NCI-H1930 (cell line): ENCODE data around the gene ZNF516.
"Not testable (repeated sequence)": the region's sequence is repeated elsewhere in the genome, so short reads cannot be mapped to it uniquely, and the experiment has no call there.

Experiments used
- DNase-seq, 2 experiments: peaks; one replicate each; lab custom pipeline; 2025; lab: John Stamatoyannopoulos, UW

The ZNF516 gene

DNA sequence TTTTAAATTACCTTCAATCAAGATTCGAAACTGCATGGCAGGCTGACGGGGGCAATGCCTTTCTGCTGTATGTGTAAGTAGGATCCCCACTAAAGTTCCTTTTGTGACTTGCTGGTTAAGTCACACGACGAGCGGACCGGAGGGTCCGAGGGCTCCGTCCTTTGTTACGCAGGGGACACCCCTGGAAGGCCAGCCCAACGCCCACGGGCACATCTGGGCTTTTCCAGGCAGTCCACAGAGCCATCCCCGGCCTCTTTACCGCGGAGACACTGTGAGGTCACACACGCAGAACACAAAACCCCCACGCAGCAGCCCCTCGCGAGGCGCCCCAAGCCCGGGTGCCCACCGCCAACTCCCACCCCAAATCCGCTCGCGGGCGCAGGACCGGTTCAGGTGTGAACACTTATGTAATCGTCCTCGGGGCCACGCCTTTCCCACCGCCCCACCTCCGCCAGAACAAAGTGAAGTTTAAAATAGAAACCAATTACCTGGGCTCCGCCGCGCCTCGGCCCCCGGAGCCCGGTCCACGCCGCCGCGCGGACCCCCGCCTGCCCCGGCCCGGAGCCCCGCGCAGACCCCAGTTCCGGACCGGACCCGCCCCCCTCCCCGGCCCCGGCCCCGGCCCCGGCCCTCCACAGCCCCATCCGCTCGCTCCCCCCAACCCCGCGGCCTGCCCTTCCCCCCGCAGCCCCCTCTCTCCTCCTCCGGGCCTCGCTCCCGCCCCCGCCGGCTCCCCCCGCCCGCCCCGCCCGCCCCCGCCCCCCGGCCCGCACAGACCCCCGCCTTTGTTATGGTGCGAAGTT lies 4.2 kb downstream of the ZNF516 start:
- DNase-seq, result no peak

DNA sequence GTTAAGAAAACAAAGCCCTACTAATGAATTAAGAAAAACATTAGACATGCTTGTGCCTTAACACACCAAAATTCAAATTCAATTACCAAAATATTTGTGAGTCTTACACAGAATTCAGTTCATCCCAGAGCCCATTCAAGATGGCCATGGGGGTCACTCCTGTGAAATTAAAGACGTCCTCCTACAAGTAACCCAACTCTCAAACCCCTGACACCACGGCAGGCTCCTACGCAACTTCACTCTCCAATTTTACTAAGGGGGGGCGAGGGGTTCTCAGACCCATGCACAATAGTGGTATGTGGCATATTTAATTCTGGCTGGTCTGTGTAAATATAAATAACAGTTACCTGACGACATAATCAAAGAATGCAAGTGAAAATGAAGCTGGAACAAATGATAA lies 5.0 kb downstream of the ZNF516 start:
- no peak for DNase-seq

DNA sequence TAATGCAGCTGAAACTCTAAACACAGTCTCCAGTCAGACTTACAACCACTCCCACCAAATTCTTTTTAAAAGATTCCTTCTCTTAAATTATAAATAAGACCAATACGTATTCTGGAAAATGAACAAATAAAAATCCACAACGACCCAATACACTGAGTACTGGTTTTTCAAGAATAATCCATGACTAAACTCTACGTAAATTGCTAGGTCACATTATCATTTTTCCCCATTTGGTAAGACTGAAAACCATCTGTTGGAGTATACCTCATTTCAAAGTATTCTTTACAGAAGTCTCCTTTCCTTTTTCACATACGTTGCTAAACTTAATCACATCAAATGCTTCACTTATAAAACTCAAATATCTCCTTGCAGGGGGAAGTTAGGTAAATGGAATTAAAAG lies 6.0 kb downstream of the ZNF516 start:
- no peak for DNase-seq

DNA sequence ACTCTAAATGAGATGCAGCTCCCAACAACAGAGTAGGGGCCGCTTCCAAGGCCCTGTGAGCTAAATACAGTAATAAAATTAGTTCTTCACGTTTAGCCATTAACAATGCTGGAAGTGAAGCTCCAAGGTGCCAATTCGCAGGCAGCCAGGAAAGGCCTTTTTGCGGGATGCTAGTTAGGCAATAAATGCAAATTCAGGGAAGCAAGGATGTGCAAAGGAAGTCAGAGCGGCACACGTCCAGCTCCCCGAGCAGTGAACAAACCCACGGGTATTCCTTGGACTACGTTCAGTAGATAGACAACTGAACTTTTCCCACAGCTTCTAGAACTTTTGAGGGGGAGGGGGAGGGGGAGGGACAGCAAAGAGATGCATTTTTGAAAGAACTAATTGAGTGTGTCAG lies 6.9 kb downstream of the ZNF516 start:
- DNase-seq, result no peak

DNA sequence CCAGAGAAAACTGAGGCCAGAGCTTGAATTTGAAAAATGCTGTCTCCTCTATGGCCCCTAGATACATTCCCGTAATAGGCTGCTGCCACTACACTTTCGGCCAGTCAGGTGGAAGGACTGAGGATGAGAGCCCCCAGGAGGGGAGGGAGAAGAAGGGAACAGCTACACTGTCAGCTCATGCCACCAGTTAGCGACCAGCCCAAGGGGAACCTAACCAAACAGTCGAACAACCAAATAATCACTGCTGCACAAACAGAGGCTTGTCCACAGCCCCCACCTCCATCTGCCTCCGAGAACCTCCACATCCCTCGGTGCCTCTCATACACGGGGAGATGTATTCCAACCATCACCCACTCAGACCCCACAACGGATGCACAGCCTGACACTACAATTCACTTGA lies 7.3 kb downstream of the ZNF516 start:
- no peak for DNase-seq

DNA sequence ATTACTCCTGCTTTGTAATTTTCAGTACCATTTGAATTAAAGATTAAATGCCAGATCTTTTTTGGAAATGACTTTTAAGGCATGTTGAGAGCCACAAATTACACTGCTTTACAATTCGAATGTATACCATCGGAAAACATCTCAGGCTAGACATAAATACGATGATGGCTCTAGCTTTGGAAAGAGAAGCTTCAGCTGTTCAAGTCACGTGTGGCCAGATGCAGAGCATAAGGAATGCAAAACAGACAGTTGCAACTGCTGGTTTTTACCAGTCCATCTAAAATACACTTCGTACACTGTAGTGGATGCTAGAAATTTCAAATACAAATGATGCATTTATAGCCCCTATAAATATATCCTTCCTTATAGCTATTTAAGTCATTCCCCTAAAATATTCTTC lies 8.0 kb downstream of the ZNF516 start:
- DNase-seq, result no peak

DNA sequence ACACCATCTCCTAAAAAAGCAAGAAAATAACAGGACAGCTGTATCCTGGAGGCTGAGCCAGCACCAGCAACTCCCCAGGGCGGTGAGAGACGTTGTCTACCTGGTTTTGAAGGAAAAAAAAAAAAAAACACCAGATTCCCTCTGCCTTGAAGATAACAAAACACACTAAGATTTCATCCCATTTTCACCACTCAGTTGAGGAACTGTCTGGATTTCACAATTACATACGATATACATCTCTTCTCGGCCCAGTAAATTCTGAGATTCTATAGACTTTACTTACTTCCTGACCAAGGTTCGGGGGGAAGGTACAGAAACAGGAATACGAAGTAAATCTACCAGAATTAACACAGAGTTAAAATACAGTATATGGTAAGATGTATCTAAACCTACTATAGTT lies 8.5 kb downstream of the ZNF516 start:
- no peak for DNase-seq

DNA sequence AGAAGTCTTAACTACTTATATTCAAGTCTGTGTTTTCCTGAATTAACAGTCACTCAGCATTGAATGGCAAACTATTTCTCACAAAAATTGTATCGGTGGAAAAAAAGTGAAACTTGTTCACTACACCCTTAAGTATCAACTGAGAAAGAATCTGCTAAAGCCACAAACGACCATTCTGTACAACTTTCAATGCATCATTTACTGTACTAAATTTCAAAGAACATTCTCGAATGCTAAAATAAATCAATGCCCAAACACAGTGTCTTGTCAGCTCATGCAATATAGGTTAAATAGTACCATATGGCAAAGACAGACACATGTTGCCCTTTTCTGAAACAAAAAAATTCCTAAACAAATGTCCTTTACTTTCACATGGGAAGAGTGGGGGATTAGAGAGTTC lies 9.0 kb downstream of the ZNF516 start:
- no peak for DNase-seq

DNA sequence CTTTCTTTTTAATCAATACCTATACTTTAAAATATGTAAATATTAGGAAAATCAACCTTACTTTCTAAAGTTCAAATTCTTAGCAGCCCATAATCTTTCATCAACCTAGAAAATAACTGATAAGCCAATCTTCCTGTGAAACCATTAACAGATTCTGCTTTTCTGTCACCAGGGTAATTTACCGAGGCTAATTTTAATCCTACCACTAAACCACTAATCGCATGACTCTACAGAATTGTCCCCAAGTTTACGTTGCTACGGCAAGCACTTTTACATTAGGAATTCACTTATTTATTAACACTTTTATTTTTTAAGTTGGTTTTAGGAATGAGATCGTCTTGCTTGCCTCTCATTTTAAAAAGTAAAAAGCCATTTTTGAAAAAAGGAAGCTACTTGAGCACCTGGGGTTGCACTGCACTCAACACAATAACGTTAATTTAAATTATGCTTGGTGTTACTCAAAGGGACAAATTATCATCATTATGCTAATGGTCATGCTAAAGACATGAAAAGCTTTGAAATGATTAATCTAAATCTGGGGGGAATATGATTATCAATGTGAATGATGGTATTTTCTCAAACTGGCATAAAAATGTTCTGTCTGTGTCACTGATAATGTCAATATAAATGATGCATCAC lies 10.2 kb downstream of the ZNF516 start:
- no peak for DNase-seq

DNA sequence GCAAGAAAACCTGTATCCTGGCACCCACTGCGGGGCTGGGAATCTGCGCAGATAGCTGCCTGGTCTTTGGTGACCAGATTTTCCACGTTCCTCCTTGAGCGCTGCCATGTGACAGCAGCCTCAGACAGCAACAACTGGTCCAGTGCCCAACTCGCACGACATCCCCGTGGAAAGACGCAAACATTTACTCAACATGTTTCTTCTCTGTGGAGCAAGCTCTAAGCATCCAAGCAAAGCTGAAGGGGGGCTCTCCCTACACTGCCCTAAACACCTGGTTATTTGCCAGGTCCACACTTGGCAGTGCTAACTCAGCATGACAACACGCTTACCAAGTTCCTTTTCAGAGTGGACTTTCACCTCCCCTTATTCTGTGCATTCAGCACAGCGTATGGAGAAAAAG lies 11.3 kb downstream of the ZNF516 start:
- no peak for DNase-seq

DNA sequence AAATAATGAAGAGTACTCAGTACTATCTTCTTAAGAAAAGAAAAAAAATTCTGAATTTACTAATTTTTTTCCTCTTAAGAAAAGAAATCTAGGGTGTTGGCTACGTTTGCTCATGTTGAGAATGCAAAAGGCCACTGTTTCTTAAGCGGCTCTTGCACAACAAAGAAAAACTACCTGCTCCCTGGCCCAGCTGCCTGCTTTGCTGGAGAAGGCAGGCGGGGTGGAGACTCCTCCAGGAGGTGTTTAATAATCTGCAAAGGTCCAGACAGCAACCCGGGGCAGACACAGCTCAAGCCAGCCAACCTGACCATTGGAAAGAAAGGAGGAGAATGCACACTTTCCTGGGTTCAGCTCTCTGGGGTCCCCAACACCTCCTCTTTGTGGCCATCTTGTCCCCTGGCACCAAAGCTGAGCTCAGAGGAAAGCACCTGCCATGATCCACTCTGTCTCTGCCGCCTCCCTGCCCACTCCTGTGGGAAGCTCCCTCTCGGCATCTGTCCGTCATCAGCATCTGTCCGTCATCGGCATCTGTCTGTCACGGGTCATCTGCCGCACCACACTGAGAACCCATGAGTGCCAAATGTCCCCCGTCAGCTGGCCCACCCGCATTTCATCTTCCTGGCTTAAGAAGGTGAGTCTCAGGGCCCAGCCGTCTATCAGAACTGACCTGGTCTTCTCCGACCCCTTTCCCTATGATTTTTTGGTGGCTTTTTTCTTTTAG lies 11.9 kb downstream of the ZNF516 start:
- no peak for DNase-seq

DNA sequence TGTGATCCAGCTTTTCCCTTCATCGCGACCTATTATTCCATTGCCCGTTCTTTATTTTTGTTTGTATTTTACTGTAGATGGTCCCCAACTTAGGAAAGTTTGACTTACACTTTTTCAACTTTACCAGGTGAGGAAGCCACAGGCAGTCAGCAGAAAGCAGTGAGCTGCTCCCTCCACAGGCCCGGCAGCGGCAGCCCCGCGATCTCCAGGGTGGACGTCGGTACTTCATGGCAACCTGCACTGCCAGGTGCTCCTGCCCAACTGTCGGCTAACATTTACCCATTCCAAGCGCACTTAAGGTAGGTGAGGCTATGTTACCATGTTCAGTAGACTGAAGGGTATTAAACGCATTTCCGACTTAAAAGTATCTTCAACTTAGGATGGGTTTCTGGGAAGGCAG lies 12.8 kb downstream of the ZNF516 start:
- no peak for DNase-seq

DNA sequence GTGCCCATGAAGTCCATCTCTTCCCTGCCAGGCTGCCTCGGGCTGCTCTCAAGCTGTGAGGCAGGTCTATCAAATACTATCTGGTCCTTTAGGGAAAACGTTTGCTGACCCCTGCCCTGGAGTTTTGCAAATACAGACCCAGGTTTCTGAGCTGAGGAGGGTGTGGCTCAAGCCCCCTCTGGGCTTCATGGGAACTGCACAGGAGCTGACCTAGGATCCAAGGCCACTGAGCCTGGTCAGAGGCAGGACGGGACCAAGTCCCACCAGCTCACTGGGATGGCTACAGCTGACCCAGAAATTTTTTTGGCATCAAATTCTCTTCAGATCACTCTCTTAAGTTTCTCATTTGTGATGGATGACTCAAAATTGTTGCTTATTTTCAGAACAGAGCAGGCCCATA lies 14.1 kb downstream of the ZNF516 start:
- no peak for DNase-seq

DNA sequence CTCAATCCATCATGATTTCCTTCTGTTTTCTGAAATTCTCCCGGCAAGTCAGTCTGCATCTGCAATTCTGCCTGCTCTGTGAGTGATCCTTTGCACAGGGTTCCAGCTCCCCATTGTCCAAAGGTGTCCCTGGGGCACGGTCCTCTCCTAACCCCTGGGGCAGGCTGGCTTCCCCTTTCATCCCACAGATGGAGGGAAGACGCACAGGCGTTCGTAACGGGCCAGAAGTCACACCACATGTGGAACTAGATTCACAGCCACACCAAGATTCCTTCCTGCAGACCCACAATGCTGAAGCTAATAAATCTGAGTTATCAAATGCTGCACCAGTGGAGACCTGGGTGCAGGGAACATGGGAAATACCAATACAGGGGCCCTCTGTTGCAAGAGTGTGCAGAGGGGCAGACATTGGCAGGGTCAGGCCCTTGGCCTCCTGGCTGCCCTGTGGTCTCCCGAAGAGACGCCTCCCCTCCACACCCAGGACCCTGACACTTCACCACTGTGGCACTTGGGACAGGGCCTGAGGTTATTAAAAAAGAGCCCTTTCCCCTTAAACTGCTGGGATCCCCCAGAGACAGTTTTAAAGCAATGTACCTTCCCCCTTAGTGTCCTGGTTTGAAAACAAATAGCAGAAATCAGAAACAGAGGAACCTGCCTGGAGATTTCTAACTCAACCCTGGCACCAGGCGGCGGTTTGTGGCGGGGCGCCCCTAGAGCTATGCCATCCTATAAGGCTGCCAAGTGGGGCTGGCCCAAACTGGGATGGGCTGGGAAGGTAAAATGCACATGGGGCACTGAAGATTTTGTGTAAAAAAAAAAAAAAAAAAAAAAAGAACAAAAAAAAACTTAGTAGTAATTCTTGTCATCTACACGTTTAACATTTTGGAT lies 15.4 kb downstream of the ZNF516 start:
- no peak for DNase-seq

DNA sequence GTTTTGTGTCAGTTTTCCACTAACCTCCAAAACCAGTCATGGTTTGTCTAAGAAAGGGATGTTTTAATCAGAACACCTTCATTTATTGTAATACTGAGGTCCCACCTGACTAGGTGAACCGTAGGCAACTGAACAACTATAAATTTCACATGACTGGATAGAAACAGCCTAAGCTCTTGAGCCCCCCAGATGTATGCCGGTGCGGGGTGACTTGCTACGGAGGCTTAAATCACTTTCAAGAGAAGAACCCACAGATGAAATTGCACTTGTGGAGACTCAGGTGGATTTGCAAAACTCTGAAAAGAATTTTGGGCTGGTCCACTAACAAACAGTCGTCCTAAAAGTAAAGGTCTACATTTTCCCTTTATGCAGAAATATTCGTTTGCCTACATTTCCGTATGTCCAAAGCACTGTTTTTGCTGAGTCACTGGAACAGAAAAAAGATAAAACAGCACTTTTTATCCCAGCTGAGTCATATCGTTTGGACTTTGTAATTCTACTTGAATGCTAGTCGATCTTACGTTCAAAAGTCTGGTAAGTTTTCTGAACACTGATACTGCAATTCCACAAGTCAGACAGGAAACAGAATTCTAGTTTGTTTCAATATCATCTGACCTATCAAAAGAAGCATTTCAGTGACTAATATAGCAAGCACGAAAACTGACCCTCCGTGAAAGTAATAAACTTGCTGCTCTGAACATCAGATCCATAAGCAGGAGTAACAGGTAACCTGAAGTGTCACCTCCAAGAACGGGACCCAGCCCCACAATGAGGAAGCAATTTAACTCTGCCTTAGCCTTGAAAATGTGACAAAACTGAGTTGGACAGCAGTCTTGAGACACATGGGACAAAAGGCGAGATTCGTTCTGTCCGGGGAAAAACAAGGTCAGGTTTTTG lies 18.1 kb downstream of the ZNF516 start:
- DNase-seq, result no peak

DNA sequence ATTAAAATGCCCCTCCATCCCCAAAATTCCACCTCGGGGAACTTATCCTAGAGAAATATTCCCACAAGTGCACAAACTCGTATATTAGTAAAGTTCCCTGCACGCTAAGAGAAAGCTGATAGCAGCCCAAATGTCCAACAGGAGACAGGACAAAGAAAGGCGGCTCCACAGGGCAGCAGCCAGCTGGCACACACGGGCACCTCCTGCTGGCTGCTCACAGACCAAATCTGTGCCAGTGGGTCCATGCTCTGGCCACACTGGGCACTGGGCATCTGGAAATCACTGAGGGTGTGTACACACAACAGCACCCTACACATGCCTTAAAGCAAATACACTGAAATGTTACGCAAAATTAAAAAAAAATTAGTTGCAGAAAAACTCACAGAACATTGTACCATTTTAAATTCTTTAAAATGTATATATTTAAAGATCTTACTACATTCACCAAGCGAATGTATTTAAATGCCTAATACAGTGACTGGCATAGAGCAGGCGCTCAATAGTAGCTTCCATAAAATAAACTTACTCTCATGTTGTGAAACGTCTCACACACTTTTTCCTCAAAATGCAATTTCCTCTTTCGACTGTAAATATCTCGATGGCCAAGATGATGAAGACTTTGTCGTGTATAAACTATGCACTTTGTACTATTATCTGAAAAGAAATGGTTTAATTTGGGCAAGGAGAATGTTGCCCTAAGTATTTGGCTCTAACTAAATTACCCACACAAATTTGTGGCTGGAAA lies 19.4 kb downstream of the ZNF516 start:
- no peak for DNase-seq

DNA sequence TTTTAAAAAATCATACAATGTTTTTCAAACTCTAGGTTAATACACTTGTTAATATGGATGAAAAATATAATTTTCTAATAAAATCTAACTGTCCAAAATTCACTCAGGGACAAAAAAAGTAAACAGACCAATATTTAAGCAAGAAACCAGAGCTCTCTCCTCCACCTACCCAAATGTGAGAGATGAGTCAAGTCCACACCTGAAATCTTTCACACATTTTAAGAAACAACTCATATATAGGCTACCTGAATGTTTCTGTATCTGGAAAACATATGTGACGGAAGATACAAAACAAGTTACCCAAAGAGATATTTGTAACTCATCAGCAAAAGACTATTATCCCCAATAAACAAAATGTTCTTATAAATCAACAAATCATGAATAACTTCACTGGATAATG lies 20.2 kb downstream of the ZNF516 start:
- DNase-seq, result no peak

DNA sequence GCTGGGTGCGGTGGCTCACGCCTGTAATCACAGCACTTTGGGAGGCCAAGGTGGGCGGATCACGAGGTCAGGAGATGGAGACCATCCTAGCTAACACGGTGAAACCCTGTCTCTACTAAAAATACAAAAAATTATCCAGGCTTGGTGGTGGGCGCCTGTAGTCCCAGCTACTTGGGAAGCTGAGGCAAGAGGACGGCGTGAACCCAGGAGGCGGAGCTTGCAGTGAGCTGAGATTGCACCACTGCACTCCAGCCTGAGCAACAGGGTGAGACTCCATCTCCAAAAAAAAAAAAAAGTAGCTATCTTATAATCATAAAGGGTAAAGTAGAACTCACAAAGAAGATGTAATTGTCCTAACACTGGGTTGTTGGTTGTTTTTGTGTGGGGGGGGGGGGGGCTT lies 21.5 kb downstream of the ZNF516 start:
- DNase-seq, result not testable (repeated sequence)

DNA sequence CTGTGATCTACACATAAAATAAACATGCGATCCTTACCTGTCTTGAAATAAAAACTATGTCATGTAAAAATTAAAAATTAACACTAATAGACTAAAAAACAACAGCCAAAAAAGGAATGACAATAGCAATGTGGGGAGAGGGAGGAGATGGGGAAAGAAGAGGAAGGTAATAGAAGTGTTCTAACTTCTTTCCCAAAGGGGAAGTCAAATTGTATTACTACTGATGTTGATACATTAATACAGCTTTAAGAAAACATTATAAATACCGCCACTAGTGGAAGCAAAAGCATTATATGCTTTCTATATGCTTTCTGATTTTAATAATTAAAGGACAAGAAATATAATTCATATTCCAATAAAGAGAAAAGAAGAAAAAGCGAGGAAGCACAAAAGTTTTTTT lies 22.2 kb downstream of the ZNF516 start:
- DNase-seq, result no peak

DNA sequence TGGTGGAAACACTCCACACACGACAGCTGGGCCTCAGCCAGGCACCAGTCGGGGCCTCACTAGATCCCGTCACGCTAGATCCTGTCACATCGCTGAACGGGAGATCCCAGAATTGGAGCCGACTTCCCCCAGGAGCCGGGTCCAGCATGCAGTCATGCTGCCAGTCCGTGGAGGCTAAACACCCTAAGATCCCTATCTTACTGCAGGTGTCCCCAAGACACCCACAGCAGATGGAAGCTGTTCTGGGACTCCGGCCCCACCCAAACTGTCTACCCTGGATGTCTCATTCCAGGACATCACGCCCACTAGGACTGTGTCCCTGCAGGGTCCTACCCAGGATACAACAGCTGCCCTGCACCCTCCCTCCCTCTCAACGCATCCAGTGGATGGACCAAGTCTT lies 23.4 kb downstream of the ZNF516 start:
- DNase-seq, result no peak
